Lung (tissue), 12 donors: ENCODE measurements around the gene BRD7. TPM values are rescaled to one million over a fixed set of nuclear protein-coding genes. Genes with fewer than 3 reads are reported as not detected.

Experiments
- ATAC-seq: fragments of 200-7000 bp; cut with Tn5 transposase; one replicate; pipeline ENCODE4 v1.9.1; 2020; ENCODE audit warnings: moderate number of reproducible peaks; ENCODE audit not compliant: insufficient read depth, low FRiP score
- DNase-seq, 3 donors: peaks; one replicate each; pipeline ENCODE4 v3.0.0-alpha.2; 2013 to 2017
- H3K27ac ChIP-seq, 2 donors: one replicate each; pipeline ENCODE4 v1.5.1; 2013; ENCODE audit warnings: mild to moderate bottlenecking in 2 of 2, moderate library complexity in 2 of 2, control low read depth in 1 of 2, inconsistent platforms in 1 of 2, low read depth in 1 of 2, low read length in 1 of 2
- H3K27me3 ChIP-seq, 3 donors: one replicate each; pipeline ENCODE4 v1.5.1; 2013; ENCODE audit warnings: low read length in 2 of 3; ENCODE audit not compliant: control insufficient read depth in 3 of 3, insufficient read depth in 3 of 3
- H3K36me3 ChIP-seq, 4 donors: one replicate each; pipeline ENCODE4 v1.5.1; 2013; ENCODE audit warnings: low read length in 4 of 4, mild to moderate bottlenecking in 1 of 4, moderate library complexity in 1 of 4; ENCODE audit not compliant: control insufficient read depth in 4 of 4, insufficient read depth in 4 of 4
- H3K4me1 ChIP-seq, 5 donors: one replicate each; pipeline ENCODE4 v1.5.1; 2013; ENCODE audit warnings: low read length in 5 of 5, mild to moderate bottlenecking in 2 of 5, moderate library complexity in 1 of 5; ENCODE audit not compliant: control insufficient read depth in 5 of 5, insufficient read depth in 5 of 5
- H3K4me3 ChIP-seq: one replicate; pipeline ENCODE4 v1.5.1; 2013; ENCODE audit warnings: mild to moderate bottlenecking, control low read depth, moderate library complexity
- H3K9ac ChIP-seq, 2 donors: one replicate each; pipeline ENCODE4 v1.5.1; 2013; ENCODE audit warnings: low read length in 2 of 2, control low read depth in 1 of 2; ENCODE audit not compliant: insufficient read depth in 1 of 2
- H3K9me3 ChIP-seq, 4 donors: one replicate each; pipeline ENCODE4 v1.5.1; 2013; ENCODE audit warnings: low read length in 3 of 4, mild to moderate bottlenecking in 1 of 4, moderate library complexity in 1 of 4; ENCODE audit not compliant: control insufficient read depth in 4 of 4, insufficient read depth in 3 of 4
- WGBS, 2 donors: extraction: QIAGEN DNeasy Blood & Tissue Kit; methylation state at CpG; one replicate each; pipeline ENCODE4 v1.1.7; 2013; 5-methylcytosine and 5-hydroxymethylcytosine counted together
- polyA plus RNA-seq, 2 donors: library from polyadenylated mRNA; stranded (reverse); fragments of 200-250 nt; gene quantifications; one replicate each; pipeline ENCODE4 v1.2.1, GENCODE V29; 2013
- total RNA-seq, 2 donors: library from RNA; depleted of rRNA in 1 of 2; stranded (reverse); fragments of >200 nt in 1 of 2; gene quantifications; one replicate each; pipeline ENCODE4 v1.2.1, GENCODE V29; 2014 to 2021
- TF ChIP-seq, protein P1 (sequence below): IDR thresholded peaks from 2 replicates; pipeline ENCODE4 v1.5.1; 2012; ENCODE audit warnings: mild to moderate bottlenecking; ENCODE audit errors: control extremely low read depth, extremely low read depth
- donor health status: control.
- donor health status: control.
- donor health status: Bipolar disorder and iron deficiency.
- donor health status: healthy.
- donor health status: DM: yes; HTN: yes; CAD: no.

BRD7 gene
- total and polyA plus RNA-seq, 4 donors, result 33.9 to 54.6 (median 53.5) TPM

GRCh38 chr16:50309156-50309526 is 59.6 kb downstream of the BRD7 start:
- H3K27me3 ChIP-seq, result no peaks in the 10 kb centered on the region
- H3K4me3 ChIP-seq, result no peak overlapping the region
- H3K9ac ChIP-seq, result no peak overlapping the region
- H3K27ac ChIP-seq, result no peak overlapping the region
- no peak for ATAC-seq
- DNase-seq, result no peak
- no peaks in the 10 kb centered on the region for H3K9me3 ChIP-seq
- WGBS, 2 donors, result 87 to 90% methylated on average over 11 of the region's 11 CpGs
- TF ChIP-seq, protein P1, sequence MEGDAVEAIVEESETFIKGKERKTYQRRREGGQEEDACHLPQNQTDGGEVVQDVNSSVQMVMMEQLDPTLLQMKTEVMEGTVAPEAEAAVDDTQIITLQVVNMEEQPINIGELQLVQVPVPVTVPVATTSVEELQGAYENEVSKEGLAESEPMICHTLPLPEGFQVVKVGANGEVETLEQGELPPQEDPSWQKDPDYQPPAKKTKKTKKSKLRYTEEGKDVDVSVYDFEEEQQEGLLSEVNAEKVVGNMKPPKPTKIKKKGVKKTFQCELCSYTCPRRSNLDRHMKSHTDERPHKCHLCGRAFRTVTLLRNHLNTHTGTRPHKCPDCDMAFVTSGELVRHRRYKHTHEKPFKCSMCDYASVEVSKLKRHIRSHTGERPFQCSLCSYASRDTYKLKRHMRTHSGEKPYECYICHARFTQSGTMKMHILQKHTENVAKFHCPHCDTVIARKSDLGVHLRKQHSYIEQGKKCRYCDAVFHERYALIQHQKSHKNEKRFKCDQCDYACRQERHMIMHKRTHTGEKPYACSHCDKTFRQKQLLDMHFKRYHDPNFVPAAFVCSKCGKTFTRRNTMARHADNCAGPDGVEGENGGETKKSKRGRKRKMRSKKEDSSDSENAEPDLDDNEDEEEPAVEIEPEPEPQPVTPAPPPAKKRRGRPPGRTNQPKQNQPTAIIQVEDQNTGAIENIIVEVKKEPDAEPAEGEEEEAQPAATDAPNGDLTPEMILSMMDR, result no peak
- peaks cover 0 to 43% (median 0%) of the 10 kb centered on the region in 4 donors for H3K36me3 ChIP-seq
- H3K4me1 ChIP-seq, result peaks cover 0 to 6% (median 2%) of the 10 kb centered on the region in 5 donors

DNA sequence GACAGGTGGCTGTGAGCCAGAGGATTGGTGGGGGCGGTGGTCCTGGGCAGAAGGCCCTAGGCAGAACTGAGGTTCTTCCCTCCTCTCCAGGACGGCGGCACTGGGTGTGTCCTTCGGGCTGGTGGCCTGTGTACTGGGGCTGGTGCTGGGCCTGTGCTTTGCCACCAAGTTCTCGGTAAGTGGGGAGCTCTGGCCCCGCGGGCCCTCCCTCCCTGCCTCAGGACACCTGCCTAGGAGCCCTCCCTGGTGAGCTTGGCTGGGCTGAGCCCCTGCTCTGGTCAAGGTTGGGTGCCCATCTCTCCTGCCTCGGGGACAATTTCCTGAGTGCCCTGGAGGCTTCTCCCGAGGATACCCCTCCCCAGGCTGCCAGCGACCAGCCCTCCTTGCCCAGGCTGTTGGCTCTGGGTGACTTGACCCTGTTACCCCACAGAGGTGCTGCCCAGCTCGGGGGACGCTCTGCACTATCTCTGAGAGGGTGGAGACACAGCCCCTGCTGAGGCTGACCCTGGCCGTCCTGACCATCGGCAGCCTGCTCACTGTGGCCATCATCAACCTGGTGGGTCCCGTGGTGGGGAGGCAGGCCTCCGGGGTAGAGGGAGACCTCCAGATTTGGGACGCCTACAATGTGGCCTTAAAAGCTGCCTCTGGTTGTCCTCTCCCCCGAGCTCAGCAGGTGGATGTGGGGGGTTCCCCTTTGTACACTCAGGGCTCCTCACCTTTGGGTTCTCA is 60.4 kb downstream of the BRD7 start:
- no peaks in the 10 kb centered on the region for H3K9me3 ChIP-seq
- H3K27me3 ChIP-seq, result no peaks in the 10 kb centered on the region
- peaks cover 0 to 11% (median 3%) of the 10 kb centered on the region in 5 donors for H3K4me1 ChIP-seq
- H3K27ac ChIP-seq, result no peak overlapping the region
- no peak overlapping the region for H3K9ac ChIP-seq
- 92 to 96% methylated on average over 18 of the region's 18 CpGs for WGBS, 2 donors
- TF ChIP-seq, protein P1, result no peak
- ATAC-seq (no peak), DNase-seq (no peak)
- no peak overlapping the region for H3K4me3 ChIP-seq
- peaks cover 0 to 39% (median 0%) of the 10 kb centered on the region in 4 donors for H3K36me3 ChIP-seq

DNA sequence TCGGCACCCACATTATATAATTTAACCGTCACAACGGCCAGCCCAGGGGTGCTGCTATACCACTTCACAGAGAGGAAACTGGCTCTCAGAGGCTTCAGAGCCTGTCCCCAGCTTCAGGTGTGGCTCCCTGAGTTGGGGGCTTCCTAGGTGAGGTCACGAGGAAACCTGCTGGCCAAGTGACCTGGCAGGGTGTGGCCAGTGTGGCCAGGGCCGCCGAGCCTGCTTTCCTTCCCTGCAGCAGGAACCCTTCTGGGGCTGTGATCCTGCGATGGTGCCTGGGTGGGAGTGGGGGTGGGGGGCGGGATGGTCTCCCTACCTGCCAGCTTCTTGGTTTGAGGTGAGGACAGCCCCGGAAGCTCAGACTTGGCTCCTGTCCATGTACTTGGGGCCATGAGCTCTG is 62.5 kb downstream of the BRD7 start:
- H3K4me1 ChIP-seq, result peaks cover 0 to 18% (median 3%) of the 10 kb centered on the region in 5 donors
- H3K36me3 ChIP-seq, result peaks cover 0 to 29% (median 0%) of the 10 kb centered on the region in 4 donors
- no peak for ATAC-seq
- H3K27ac ChIP-seq, result no peak overlapping the region
- TF ChIP-seq, protein P1, result no peak
- H3K9ac ChIP-seq, result no peak overlapping the region
- WGBS, 2 donors, result 82 to 86% methylated on average over 9 of the region's 9 CpGs
- H3K27me3 ChIP-seq, result no peaks in the 10 kb centered on the region
- H3K9me3 ChIP-seq, result no peaks in the 10 kb centered on the region
- no peak overlapping the region for H3K4me3 ChIP-seq
- DNase-seq, result no peak
